Esophagus (tissue), 2 donors: ENCODE measurements around the gene SGSM1. TPM values are rescaled to one million over a fixed set of nuclear protein-coding genes. Genes with fewer than 3 reads are reported as not detected.
"Not testable (repeated sequence)": the region's sequence is repeated elsewhere in the genome, so short reads cannot be mapped to it uniquely, and the experiment has no call there.

Experiments
- H3K27ac ChIP-seq, 2 donors: one replicate each; pipeline ENCODE4 v1.5.1; 2013; ENCODE audit warnings: low read depth in 2 of 2, mild to moderate bottlenecking in 2 of 2, inconsistent platforms in 1 of 2, low read length in 1 of 2, moderate library complexity in 1 of 2
- H3K27me3 ChIP-seq, 2 donors: one replicate each; pipeline ENCODE4 v1.6.1; 2013; ENCODE audit warnings: low read length in 2 of 2, control low read depth in 1 of 2, mild to moderate bottlenecking in 1 of 2; ENCODE audit not compliant: insufficient read depth in 2 of 2, control insufficient read depth in 1 of 2
- H3K36me3 ChIP-seq, 2 donors: one replicate each; pipeline ENCODE4 v1.6.1; 2013; ENCODE audit warnings: low read length in 1 of 2; ENCODE audit not compliant: control insufficient read depth in 2 of 2, insufficient read depth in 2 of 2
- H3K4me1 ChIP-seq, 2 donors: one replicate each; pipeline ENCODE4 v1.6.1; 2013; ENCODE audit warnings: low read length in 1 of 2; ENCODE audit not compliant: control insufficient read depth in 2 of 2, insufficient read depth in 2 of 2
- H3K4me3 ChIP-seq, 2 donors: one replicate each; pipeline ENCODE4 v1.5.1; 2013; ENCODE audit warnings: low read length in 2 of 2, mild to moderate bottlenecking in 2 of 2, low read depth in 1 of 2, moderate library complexity in 1 of 2
- H3K9me3 ChIP-seq, 2 donors: one replicate each; pipeline ENCODE4 v1.6.1; 2013; ENCODE audit warnings: mild to moderate bottlenecking in 2 of 2, low read depth in 1 of 2, low read length in 1 of 2, moderate library complexity in 1 of 2; ENCODE audit not compliant: control insufficient read depth in 2 of 2, insufficient read depth in 1 of 2
- WGBS, 2 donors: extraction: QIAGEN DNeasy Blood & Tissue Kit; methylation state at CpG; one replicate each; pipeline ENCODE4 v1.1.7; 2013; 5-methylcytosine and 5-hydroxymethylcytosine counted together
- polyA plus RNA-seq, 2 donors: library from polyadenylated mRNA; stranded (reverse); fragments of 200-250 nt; gene quantifications; one replicate each; pipeline ENCODE4 v1.2.3, GENCODE V29; 2013
- donor health status: healthy with polysubstance abuse.
- donor health status: Bipolar disorder and iron deficiency.

SGSM1 gene
- polyA plus RNA-seq, 2 donors: 0.14 to 0.16 TPM

DNA sequence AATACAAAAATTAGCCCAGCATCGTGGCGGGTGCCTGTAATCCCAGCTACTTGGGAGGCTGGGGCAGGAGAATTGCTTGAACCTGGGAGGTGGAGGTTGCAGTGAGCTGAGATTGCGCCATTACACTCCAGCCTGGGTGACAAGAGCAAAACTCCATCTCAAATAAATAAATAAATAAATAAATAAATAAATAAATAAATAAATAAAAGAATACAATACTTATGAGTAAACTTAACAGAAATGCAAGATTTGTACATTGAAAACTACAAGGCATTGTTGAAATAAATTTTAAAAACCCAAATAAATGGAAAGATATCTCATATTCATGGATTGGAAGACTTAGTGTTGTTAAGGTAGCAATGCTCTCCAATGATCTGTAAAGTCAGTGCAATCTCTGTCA is 101.1 kb downstream of the SGSM1 start:
- H3K4me3 ChIP-seq, H3K27ac ChIP-seq, H3K27me3 ChIP-seq, H3K9me3 ChIP-seq, H3K4me1 ChIP-seq, H3K36me3 ChIP-seq: not testable (repeated sequence)
- WGBS, 2 donors: 92 to 100% methylated on average over 3 of the region's 3 CpGs

GRCh38 chr22:24920029-24920428 is 114.0 kb downstream of the SGSM1 start:
- WGBS, 2 donors: 88 to 91% methylated on average over 4 of the region's 4 CpGs
- H3K4me3 ChIP-seq: no peak overlapping the region
- no peaks in the 10 kb centered on the region for H3K36me3 ChIP-seq
- no peaks in the 10 kb centered on the region for H3K9me3 ChIP-seq
- H3K27me3 ChIP-seq: no peaks in the 10 kb centered on the region
- H3K27ac ChIP-seq: no peak overlapping the region
- H3K4me1 ChIP-seq: no peaks in the 10 kb centered on the region

GRCh38 chr22:24925586-24926427 is 119.8 kb downstream of the SGSM1 start:
- WGBS, 2 donors: 59% methylated on average over 17 of the region's 17 CpGs
- H3K27me3 ChIP-seq: no peaks in the 10 kb centered on the region
- H3K4me3 ChIP-seq: no peak overlapping the region
- H3K4me1 ChIP-seq: no peaks in the 10 kb centered on the region
- no peaks in the 10 kb centered on the region for H3K36me3 ChIP-seq
- H3K9me3 ChIP-seq: no peaks in the 10 kb centered on the region
- H3K27ac ChIP-seq: no peak overlapping the region

GRCh38 chr22:24926428-24926725 is 120.4 kb downstream of the SGSM1 start:
- 58 to 67% methylated on average over 3 of the region's 3 CpGs for WGBS, 2 donors
- H3K36me3 ChIP-seq: no peaks in the 10 kb centered on the region
- no peak overlapping the region for H3K4me3 ChIP-seq
- no peaks in the 10 kb centered on the region for H3K9me3 ChIP-seq
- H3K4me1 ChIP-seq: no peaks in the 10 kb centered on the region
- H3K27ac ChIP-seq: no peak overlapping the region
- no peaks in the 10 kb centered on the region for H3K27me3 ChIP-seq

- no peaks in the 10 kb centered on the region for H3K27me3 ChIP-seq
- no peaks in the 10 kb centered on the region for H3K36me3 ChIP-seq
- H3K4me1 ChIP-seq: no peaks in the 10 kb centered on the region
- no peak overlapping the region for H3K4me3 ChIP-seq
- no peak overlapping the region for H3K27ac ChIP-seq
- H3K9me3 ChIP-seq: no peaks in the 10 kb centered on the region
- 79 to 89% methylated on average over 1 of the region's 1 CpG for WGBS, 2 donors
Measured at GRCh38 chr22:24926849-24927579, 121.0 kb downstream of the SGSM1 start.

DNA sequence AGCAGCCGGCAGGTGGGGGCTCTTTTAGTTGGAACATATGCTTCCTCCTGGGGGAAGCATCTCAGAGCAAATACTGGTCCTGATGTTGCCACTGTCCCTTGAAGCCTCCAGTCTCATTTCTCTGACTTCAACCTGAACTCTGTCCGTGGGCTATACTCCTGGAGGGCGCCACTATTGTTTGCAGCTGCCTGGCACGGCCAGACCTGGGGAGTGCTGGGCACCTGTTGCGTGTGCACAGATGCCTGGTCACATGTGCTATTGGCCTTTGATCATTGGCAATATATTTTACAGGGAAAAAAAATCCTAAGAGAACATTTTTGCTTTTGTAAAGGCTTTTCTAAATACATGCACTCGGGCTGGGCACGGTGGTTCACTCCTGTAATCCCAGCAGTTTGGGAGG is 122.3 kb downstream of the SGSM1 start:
- WGBS, 2 donors: 67 to 73% methylated on average over 7 of the region's 7 CpGs
- Histone ChIP-seq H3K27me3 (no peaks in the 10 kb centered on the region), H3K36me3 (no peaks in the 10 kb centered on the region), H3K27ac (no peak overlapping the region), H3K4me1 (no peaks in the 10 kb centered on the region), H3K4me3 (no peak overlapping the region), H3K9me3 (no peaks in the 10 kb centered on the region)

GRCh38 chr22:24930678-24931077 is 124.7 kb downstream of the SGSM1 start:
- H3K4me3 ChIP-seq: no peak overlapping the region
- WGBS, 2 donors: 70 to 71% methylated on average over 3 of the region's 3 CpGs
- no peaks in the 10 kb centered on the region for H3K9me3 ChIP-seq
- no peaks in the 10 kb centered on the region for H3K36me3 ChIP-seq
- H3K4me1 ChIP-seq: no peaks in the 10 kb centered on the region
- no peaks in the 10 kb centered on the region for H3K27me3 ChIP-seq
- no peak overlapping the region for H3K27ac ChIP-seq

GRCh38 chr22:24935771-24936483 is 129.9 kb downstream of the SGSM1 start:
- Histone ChIP-seq H3K36me3 (no peaks in the 10 kb centered on the region), H3K27ac (no peak overlapping the region), H3K4me3 (no peak overlapping the region)

DNA sequence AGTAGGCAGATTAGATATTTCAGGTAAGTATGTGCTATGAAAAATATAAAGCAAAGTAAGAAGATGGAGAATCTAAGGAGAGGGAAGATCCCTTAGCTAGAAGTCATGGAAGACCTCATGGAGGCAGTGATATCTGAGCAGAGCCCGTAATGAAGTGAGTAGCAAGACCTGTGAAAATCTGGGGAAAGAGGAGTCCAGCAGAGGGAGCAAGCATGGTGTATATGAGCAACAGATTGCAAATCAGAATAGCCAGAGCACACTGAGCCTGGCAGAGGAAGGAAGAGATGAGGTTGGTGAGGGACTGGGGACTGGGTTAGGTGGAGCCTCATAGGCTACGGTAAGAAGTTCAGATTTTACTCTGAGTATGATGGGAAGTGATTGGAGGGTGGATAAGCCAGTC is 131.1 kb downstream of the SGSM1 start:
- Histone ChIP-seq H3K27ac (no peak overlapping the region), H3K4me1 (no peaks in the 10 kb centered on the region), H3K36me3 (no peaks in the 10 kb centered on the region), H3K9me3 (no peaks in the 10 kb centered on the region), H3K27me3 (no peaks in the 10 kb centered on the region), H3K4me3 (no peak overlapping the region)
- 37 to 38% methylated on average over 2 of the region's 2 CpGs for WGBS, 2 donors

More at GRCh38 chr22:24935771-24936483, 129.9 kb downstream of the SGSM1 start:
- no peaks in the 10 kb centered on the region for H3K27me3 ChIP-seq
- H3K4me1 ChIP-seq: no peaks in the 10 kb centered on the region
- H3K9me3 ChIP-seq: no peaks in the 10 kb centered on the region
